GM19395 (cell line): ENCODE measurements around the gene CGB3.

Experiments used
- ATAC-seq: cut with Tn5 transposase; IDR thresholded peaks from one replicate; pipeline ENCODE4 v1.9.1; 2021; ENCODE audit warnings: mild to moderate bottlenecking, moderate library complexity; ENCODE audit not compliant: unreplicated experiment

The CGB3 gene

GRCh38 chr19:48989701-48990291 lies 34.3 kb downstream of the CGB3 start:
- no peak for ATAC-seq

- ATAC-seq, result no peak
These were observed 35.3 kb downstream of the CGB3 start for GRCh38 chr19:48988860-48989259.

- ATAC-seq, result no peak
These were observed 35.8 kb downstream of the CGB3 start for GRCh38 chr19:48988286-48988685.

GRCh38 chr19:48987323-48987722 lies 36.8 kb downstream of the CGB3 start:
- ATAC-seq, result no peak

GRCh38 chr19:48986211-48986610 lies 37.9 kb downstream of the CGB3 start:
- no peak for ATAC-seq

- no peak for ATAC-seq
These were observed 38.4 kb downstream of the CGB3 start for GRCh38 chr19:48985711-48986110.

- ATAC-seq, result no peak
These were observed 41.9 kb downstream of the CGB3 start for GRCh38 chr19:48982280-48982679.

- ATAC-seq, result no peak
These were observed 47.1 kb downstream of the CGB3 start for GRCh38 chr19:48977061-48977460.

GRCh38 chr19:48975947-48976847 lies 47.9 kb downstream of the CGB3 start:
- ATAC-seq, result no peak
